ENCODE data around the gene POLG2. TPM values are rescaled to one million over a fixed set of nuclear protein-coding genes. Genes with fewer than 3 reads are reported as not detected.

POLG2 gene
- total and polyA plus RNA-seq, 9 of the 15 experiments (the other 6 are each of a cell fraction or from before 2014, with no cell fraction given), result 13.4 to 44.8 (median 37.0) TPM

DNA sequence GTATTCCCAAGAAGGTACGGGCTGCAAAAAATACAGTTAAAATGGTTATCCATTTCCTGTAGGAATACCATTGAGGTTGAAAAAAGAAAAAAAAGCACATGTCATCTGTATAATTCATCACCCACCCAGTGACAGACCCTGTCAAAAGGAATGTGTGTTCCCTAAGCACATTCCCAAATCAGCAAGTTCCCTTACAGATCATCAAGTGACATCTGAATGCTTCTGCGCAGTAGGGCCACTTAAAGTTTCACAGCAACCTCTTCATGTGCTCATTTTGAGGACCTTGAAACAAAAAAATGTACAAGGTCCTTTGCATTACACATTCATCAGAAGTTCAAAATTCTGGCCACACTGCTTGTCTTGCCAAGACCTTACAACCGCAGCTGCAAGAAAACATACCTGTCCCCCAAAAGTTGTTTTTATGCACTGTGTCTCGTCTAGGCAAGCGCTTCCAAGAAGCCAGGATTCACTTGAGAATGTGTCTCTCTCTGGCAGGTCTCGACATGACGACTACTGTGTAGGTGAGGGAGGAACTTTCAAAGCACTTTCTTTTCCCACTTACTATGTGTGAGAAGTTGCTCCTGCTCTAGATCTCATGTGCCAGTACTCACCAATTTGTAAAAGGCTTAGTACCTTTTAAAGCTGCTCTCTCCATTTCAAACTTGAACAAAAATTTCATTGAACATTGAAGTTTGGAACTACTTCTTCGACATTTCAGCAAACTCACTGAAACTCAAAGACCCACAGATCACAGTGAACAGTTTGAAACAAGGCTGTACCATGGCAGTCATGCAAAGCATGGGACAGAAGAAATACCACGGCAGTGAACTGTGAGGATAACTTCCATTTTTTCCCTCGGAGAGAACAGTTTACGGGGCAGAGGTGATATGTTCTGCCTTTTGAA lies 4.3 kb upstream of the POLG2 start:
- Histone ChIP-seq H3K27me3 (ENCODE audit: control insufficient read depth in 2 of 2, insufficient read depth in 2 of 2, low read length in 2 of 2) (no peaks in the 10 kb centered on the region), H3K9ac (ENCODE audit: insufficient read depth in 1 of 2, low read depth in 2 of 2, low read length in 2 of 2) (no peak overlapping the region), H2AFZ (ENCODE audit: low read depth, low read length) (no peak overlapping the region), H3K4me1 (replicated peaks in 1 of 2; ENCODE audit: control insufficient read depth in 2 of 2, insufficient read depth in 2 of 2, low read length in 2 of 2) (peaks cover 9 to 12% of the 10 kb centered on the region in 2 experiments; a peak in 3 of 5 replicates), H3K4me3 (no peak overlapping the region), H3K4me2 (ENCODE audit: insufficient read depth, low read length) (no peak overlapping the region), H3K36me3 (ENCODE audit: control insufficient read depth, insufficient read depth, low read length) (peaks cover 82% of the 10 kb centered on the region), H3K79me2 (ENCODE audit: control insufficient read depth, insufficient read depth, low read length) (peaks cover 70% of the 10 kb centered on the region), H3K9me1 (ENCODE audit: control insufficient read depth, insufficient read depth, low read length) (no peaks in the 10 kb centered on the region), H3K27ac (ENCODE audit: extremely low read depth, low read depth, low read length) (no peak overlapping the region), H3K9me3 (replicated peaks; ENCODE audit: control insufficient read depth, insufficient read depth, low read depth, low read length) (no peaks in the 10 kb centered on the region), H4K20me1 (replicated peaks; ENCODE audit: control insufficient read depth, insufficient read depth, low read length) (peaks cover 17% of the 10 kb centered on the region)
- intact Hi-C loops (cut with micrococcal nuclease) (loop anchor here (10.0 kb wide), 1 partner anchor 234 kb away; no protein-coding TSS in a partner anchor), in situ Hi-C loops (cut with MboI) (no loop called here)
- no TSS peak for BruUV-seq (replicated peaks)
- no peak for DNase-seq (ENCODE audit: extremely low read depth in 1 of 4, low spot score in 3 of 4)
- ChIA-PET POLR2A (interaction anchor here (0.6 to 6.8 kb wide), 9 partner anchors 11 to 642 kb away, joined by 3 to 59 read pairs (median 3); no protein-coding TSS in a partner anchor), CTCF (ENCODE audit: low intra/inter-chr PET ratio) (no interaction called here)
- WGBS (ENCODE audit: insufficient coverage, low coverage, missing lambda C conversion rate), result 94% methylated on average over 11 of the region's 11 CpGs
- ATAC-seq, result no peak
- FAIRE-seq, result no peak
- TF ChIP-seq NFXL1 (CRISPR knock-in tag; IDR thresholded peaks at IDR 0.05) (0 out of 2 replicates have a peak, but pooled peaks have one; percentile 30), ARID2 (IDR thresholded peaks at IDR 0.05) (no peak), MAFG (tag; conservative IDR thresholded peaks at IDR 0.05) (no peak), FOS (IDR thresholded peaks at IDR 0.05; ENCODE audit: extremely low read depth, insufficient read length) (no peak), HNRNPH1 (optimal IDR thresholded peaks at IDR 0.05; ENCODE audit: low read depth, low read length) (no peak), ZNF282 (CRISPR knock-in tag; IDR thresholded peaks at IDR 0.05) (0 out of 2 replicates have a peak, but pooled peaks have one; percentile 18), ZNF146 (CRISPR knock-in tag; IDR thresholded peaks at IDR 0.05; ENCODE audit: unreplicated experiment) (no peak), GABPB1 (CRISPR knock-in tag; IDR thresholded peaks at IDR 0.05) (peak; percentile 48; the same call in 1 of the 2 replicates), TAF7 (tag; IDR thresholded peaks at IDR 0.05) (no peak), NCOA1 (IDR thresholded peaks at IDR 0.05; ENCODE audit: low read depth) (no peak), MAZ (CRISPR knock-in tag; conservative IDR thresholded peaks at IDR 0.05 in 1 of 2, IDR thresholded peaks at IDR 0.05 in 1 of 2) (no peak), FOXA3 (CRISPR knock-in tag; conservative IDR thresholded peaks at IDR 0.05 in 1 of 2, IDR thresholded peaks at IDR 0.05 in 1 of 2) (no peak), ERF (CRISPR knock-in tag; IDR thresholded peaks at IDR 0.05) (no peak), ZEB2 (IDR thresholded peaks at IDR 0.05) (no peak), TEAD2 (tag; IDR thresholded peaks at IDR 0.05) (no peak), PHF20 (IDR thresholded peaks at IDR 0.05; ENCODE audit: partially characterized antibody) (no peak)
- TF ChIP-seq, protein P1, sequence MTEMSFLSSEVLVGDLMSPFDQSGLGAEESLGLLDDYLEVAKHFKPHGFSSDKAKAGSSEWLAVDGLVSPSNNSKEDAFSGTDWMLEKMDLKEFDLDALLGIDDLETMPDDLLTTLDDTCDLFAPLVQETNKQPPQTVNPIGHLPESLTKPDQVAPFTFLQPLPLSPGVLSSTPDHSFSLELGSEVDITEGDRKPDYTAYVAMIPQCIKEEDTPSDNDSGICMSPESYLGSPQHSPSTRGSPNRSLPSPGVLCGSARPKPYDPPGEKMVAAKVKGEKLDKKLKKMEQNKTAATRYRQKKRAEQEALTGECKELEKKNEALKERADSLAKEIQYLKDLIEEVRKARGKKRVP (CRISPR knock-in tag; IDR thresholded peaks at IDR 0.05), result no peak
- TF ChIP-seq, protein P2, sequence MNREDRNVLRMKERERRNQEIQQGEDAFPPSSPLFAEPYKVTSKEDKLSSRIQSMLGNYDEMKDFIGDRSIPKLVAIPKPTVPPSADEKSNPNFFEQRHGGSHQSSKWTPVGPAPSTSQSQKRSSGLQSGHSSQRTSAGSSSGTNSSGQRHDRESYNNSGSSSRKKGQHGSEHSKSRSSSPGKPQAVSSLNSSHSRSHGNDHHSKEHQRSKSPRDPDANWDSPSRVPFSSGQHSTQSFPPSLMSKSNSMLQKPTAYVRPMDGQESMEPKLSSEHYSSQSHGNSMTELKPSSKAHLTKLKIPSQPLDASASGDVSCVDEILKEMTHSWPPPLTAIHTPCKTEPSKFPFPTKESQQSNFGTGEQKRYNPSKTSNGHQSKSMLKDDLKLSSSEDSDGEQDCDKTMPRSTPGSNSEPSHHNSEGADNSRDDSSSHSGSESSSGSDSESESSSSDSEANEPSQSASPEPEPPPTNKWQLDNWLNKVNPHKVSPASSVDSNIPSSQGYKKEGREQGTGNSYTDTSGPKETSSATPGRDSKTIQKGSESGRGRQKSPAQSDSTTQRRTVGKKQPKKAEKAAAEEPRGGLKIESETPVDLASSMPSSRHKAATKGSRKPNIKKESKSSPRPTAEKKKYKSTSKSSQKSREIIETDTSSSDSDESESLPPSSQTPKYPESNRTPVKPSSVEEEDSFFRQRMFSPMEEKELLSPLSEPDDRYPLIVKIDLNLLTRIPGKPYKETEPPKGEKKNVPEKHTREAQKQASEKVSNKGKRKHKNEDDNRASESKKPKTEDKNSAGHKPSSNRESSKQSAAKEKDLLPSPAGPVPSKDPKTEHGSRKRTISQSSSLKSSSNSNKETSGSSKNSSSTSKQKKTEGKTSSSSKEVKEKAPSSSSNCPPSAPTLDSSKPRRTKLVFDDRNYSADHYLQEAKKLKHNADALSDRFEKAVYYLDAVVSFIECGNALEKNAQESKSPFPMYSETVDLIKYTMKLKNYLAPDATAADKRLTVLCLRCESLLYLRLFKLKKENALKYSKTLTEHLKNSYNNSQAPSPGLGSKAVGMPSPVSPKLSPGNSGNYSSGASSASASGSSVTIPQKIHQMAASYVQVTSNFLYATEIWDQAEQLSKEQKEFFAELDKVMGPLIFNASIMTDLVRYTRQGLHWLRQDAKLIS (CRISPR knock-in tag; IDR thresholded peaks at IDR 0.05), result peak; percentile 71; the same call in 1 of the 2 replicates
